Measurements from ENCODE around the gene UBE3C.

UBE3C gene

GRCh38 chr7:157165987-157166386, 27.3 kb downstream of the UBE3C start:
- H3K27ac ChIP-seq = no peak overlapping the region
- ChIA-PET POLR2A (ENCODE audit: low non-redundant PET) (no interaction called here), CTCF (interaction anchor here (0.6 kb wide), 1 partner anchor 84 kb away, joined by 4 read pairs; no protein-coding TSS in a partner anchor)
- DNase-seq (ENCODE audit: low spot score) = no peak
- TF ChIP-seq, protein P1, sequence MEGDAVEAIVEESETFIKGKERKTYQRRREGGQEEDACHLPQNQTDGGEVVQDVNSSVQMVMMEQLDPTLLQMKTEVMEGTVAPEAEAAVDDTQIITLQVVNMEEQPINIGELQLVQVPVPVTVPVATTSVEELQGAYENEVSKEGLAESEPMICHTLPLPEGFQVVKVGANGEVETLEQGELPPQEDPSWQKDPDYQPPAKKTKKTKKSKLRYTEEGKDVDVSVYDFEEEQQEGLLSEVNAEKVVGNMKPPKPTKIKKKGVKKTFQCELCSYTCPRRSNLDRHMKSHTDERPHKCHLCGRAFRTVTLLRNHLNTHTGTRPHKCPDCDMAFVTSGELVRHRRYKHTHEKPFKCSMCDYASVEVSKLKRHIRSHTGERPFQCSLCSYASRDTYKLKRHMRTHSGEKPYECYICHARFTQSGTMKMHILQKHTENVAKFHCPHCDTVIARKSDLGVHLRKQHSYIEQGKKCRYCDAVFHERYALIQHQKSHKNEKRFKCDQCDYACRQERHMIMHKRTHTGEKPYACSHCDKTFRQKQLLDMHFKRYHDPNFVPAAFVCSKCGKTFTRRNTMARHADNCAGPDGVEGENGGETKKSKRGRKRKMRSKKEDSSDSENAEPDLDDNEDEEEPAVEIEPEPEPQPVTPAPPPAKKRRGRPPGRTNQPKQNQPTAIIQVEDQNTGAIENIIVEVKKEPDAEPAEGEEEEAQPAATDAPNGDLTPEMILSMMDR (conservative IDR thresholded peaks at IDR 0.05; ENCODE audit: low read depth) = no peak

DNA sequence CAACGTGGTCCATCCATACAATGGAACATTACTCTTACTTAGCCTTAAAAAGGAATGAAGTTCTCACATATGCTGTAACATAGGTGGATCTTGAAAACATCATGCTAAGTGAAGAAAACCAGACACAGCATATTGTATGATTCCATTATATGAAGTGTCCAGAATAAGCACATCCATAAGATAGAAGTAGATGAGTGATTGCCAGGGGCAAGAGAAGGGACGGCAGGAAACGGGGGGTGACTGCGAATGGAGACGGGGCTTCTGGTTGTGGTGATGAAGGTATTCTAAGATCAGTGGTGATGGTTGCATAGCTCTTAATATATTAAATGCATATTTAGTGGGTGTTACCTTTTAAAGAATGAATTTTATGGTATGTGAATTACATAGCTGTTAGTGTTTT, 29.8 kb downstream of the UBE3C start:
- CTCF ChIA-PET = interaction anchor here (0.7 kb wide), 1 partner anchor 115 kb away, joined by 3 read pairs; no protein-coding TSS in a partner anchor
- H3K27ac ChIP-seq = no peak overlapping the region
- TF ChIP-seq, protein P1 (conservative IDR thresholded peaks at IDR 0.05; ENCODE audit: low read depth) = no peak
- POLR2A ChIA-PET (ENCODE audit: low non-redundant PET) = interaction anchor here (0.7 kb wide), 1 partner anchor 15 kb away, joined by 6 read pairs; no protein-coding TSS in a partner anchor
- no peak for DNase-seq (ENCODE audit: low spot score)

- no peak for DNase-seq (ENCODE audit: low spot score)
- POLR2A ChIA-PET (ENCODE audit: low non-redundant PET) = no interaction called here
- H3K27ac ChIP-seq = no peak overlapping the region
- CTCF ChIA-PET = no interaction called here
- TF ChIP-seq, protein P1 (conservative IDR thresholded peaks at IDR 0.05; ENCODE audit: low read depth) = no peak
These were observed 38.0 kb downstream of the UBE3C start for GRCh38 chr7:157176771-157177170.

- ChIA-PET POLR2A (ENCODE audit: low non-redundant PET) (no interaction called here), CTCF (no interaction called here)
- no peak overlapping the region for H3K27ac ChIP-seq
- TF ChIP-seq, protein P1 (conservative IDR thresholded peaks at IDR 0.05; ENCODE audit: low read depth) = no peak
- DNase-seq (ENCODE audit: low spot score) = no peak
These were observed 38.7 kb downstream of the UBE3C start for GRCh38 chr7:157177333-157177982.

GRCh38 chr7:157177983-157178381, 39.3 kb downstream of the UBE3C start:
- TF ChIP-seq, protein P1 (conservative IDR thresholded peaks at IDR 0.05; ENCODE audit: low read depth) = no peak
- ChIA-PET CTCF (no interaction called here), POLR2A (ENCODE audit: low non-redundant PET) (no interaction called here)
- no peak for DNase-seq (ENCODE audit: low spot score)
- H3K27ac ChIP-seq = no peak overlapping the region

- TF ChIP-seq, protein P1 (conservative IDR thresholded peaks at IDR 0.05; ENCODE audit: low read depth) = no peak
- CTCF ChIA-PET = no interaction called here
- POLR2A ChIA-PET (ENCODE audit: low non-redundant PET) = interaction anchor here (0.5 kb wide), 1 partner anchor 15 kb away, joined by 6 read pairs; no protein-coding TSS in a partner anchor
- no peak for DNase-seq (ENCODE audit: low spot score)
- no peak overlapping the region for H3K27ac ChIP-seq
These were observed 45.1 kb downstream of the UBE3C start for GRCh38 chr7:157183832-157184231.

All from RWPE1 (cell line).